Stomach (tissue), 4 donors: ENCODE measurements around the gene SMAD6.

ENCODE experiments used
- CTCF ChIP-seq, 7 experiments: fragments of 450-650 bp in 4 of 7; fragments of 200-600 bp in 3 of 7; sonication (generic) in 3 of 7; IDR thresholded peaks; one replicate each; pipeline ENCODE4 v1.5.1; 2016 to 2019; ENCODE audit warnings: antibody characterized with exemption in 7 of 7, control low read depth in 2 of 7, mild to moderate bottlenecking in 1 of 7
- EP300 ChIP-seq: sonication (generic); formaldehyde crosslinking; IDR thresholded peaks from one replicate; pipeline ENCODE4 v1.6.1; 2017; ENCODE audit warnings: antibody characterized with exemption
- POLR2AphosphoS5 ChIP-seq, 3 donors: sonication (generic); formaldehyde crosslinking; IDR thresholded peaks; one replicate each; pipeline ENCODE4 v1.6.1; 2016; ENCODE audit warnings: antibody characterized with exemption in 3 of 3

GRCh38 chr15:66798426-66799061 is 96.5 kb downstream of the SMAD6 start:
- TF ChIP-seq EP300 = no peak
- TF ChIP-seq POLR2AphosphoS5 (IDR thresholded peaks at IDR 0.05) = no peak
- no peak for TF ChIP-seq CTCF (IDR thresholded peaks at IDR 0.05)
